ENCODE results near the gene TCEAL9. TPM values are rescaled to one million over a fixed set of nuclear protein-coding genes. Genes with fewer than 3 reads are reported as not detected.

The TCEAL9 gene
- total and polyA plus RNA-seq, 2 of the 8 experiments (the other 6 are each of a cell fraction or from before 2014, with no cell fraction given): 22.2 to 36.8 TPM

GRCh38 chrX:103398421-103398864, 42.1 kb downstream of the TCEAL9 start:
- no peaks in the 10 kb centered on the region for H3K79me2 ChIP-seq (ENCODE audit: control insufficient read depth in 1 of 2, insufficient read depth in 2 of 2, low read length in 2 of 2)
- H3K14ac ChIP-seq (ENCODE audit: insufficient read length): no peak overlapping the region
- H3K23ac ChIP-seq (ENCODE audit: insufficient read length): no peak overlapping the region
- DNase-seq (ENCODE audit: low read depth in 1 of 2, low spot score in 2 of 2) (no peak), FAIRE-seq (no peak)
- no peaks in the 10 kb centered on the region for H3K36me3 ChIP-seq (ENCODE audit: control insufficient read depth in 2 of 4, insufficient read depth in 4 of 4, low read length in 3 of 4)
- H3K23me2 ChIP-seq (ENCODE audit: low read depth, low read length): no peaks in the 10 kb centered on the region
- 83% methylated on average over 1 of the region's 1 CpG; no CpG with 5 or more reads in 1 of the 2 experiments for WGBS, 2 experiments (ENCODE audit: extremely low coverage in 1 of 2, insufficient coverage in 1 of 2, insufficient read length in 1 of 2, insufficient replicate concordance in 2 of 2, low coverage in 1 of 2, low lambda C conversion rate in 2 of 2, missing lambda C conversion rate in 1 of 2)
- no peak overlapping the region for H3K4ac ChIP-seq (replicated peaks; ENCODE audit: insufficient read length, low read depth, low read length)
- no peak overlapping the region for H2BK20ac ChIP-seq (ENCODE audit: low read length)
- H2BK15ac ChIP-seq (ENCODE audit: low read length): no peak overlapping the region
- H2BK12ac ChIP-seq (ENCODE audit: low read depth, low read length): no peak overlapping the region
- H3K9me3 ChIP-seq (ENCODE audit: insufficient read depth in 2 of 2, low read depth in 1 of 2, low read length in 1 of 2): no peaks in the 10 kb centered on the region
- no peak overlapping the region for H4K5ac ChIP-seq (ENCODE audit: insufficient read length, low read depth, low read length)
- H3K27ac ChIP-seq (ENCODE audit: low read depth, low read length): no peak overlapping the region
- no peak overlapping the region for H4K91ac ChIP-seq (replicated peaks; ENCODE audit: insufficient read length, low read length)
- no peak overlapping the region for H3K9ac ChIP-seq (replicated peaks in 1 of 4; ENCODE audit: extremely low read depth in 1 of 4, low read depth in 3 of 4, low read length in 3 of 4)
- ChIA-PET POLR2A (ENCODE audit: partially characterized antibody) (interaction anchor here (0.9 to 2.0 kb wide), 2 partner anchors 22 to 25 kb away, joined by 3 to 11 read pairs; partner anchors contain the start of gene BEX3), CTCF (ENCODE audit: partially characterized antibody) (interaction anchor here (1.2 kb wide), 1 partner anchor 65 kb away, joined by 4 read pairs; no protein-coding TSS in a partner anchor)
- no peak overlapping the region for H3K56ac ChIP-seq (replicated peaks; ENCODE audit: insufficient read length, low read depth, low read length)
- H2AK5ac ChIP-seq (ENCODE audit: low read depth, low read length): no peak overlapping the region
- peaks cover 0 to 15% (median 3%) of the 10 kb centered on the region in 4 experiments; a peak in 3 of 7 replicates for H3K27me3 ChIP-seq (replicated peaks in 1 of 4; ENCODE audit: control insufficient read depth in 3 of 4, extremely low read depth in 1 of 4, insufficient read depth in 3 of 4, low read length in 3 of 4)
- H2BK5ac ChIP-seq (ENCODE audit: low read depth, low read length): no peak overlapping the region
- no peaks in the 10 kb centered on the region for H3K79me1 ChIP-seq (ENCODE audit: low read depth, low read length)
- H4K8ac ChIP-seq (ENCODE audit: extremely low read depth, insufficient read depth, low read length): no peak overlapping the region
- H2AFZ ChIP-seq (ENCODE audit: low read length): no peak overlapping the region
- no peak overlapping the region for H3K18ac ChIP-seq (ENCODE audit: extremely low read depth, low read length)
- H4K20me1 ChIP-seq (replicated peaks in 1 of 2; ENCODE audit: control insufficient read depth in 1 of 2, insufficient read depth in 2 of 2, low read length in 2 of 2): no peaks in the 10 kb centered on the region
- no peak overlapping the region for H3K4me2 ChIP-seq (ENCODE audit: insufficient read depth in 1 of 2, low read depth in 2 of 2, low read length in 2 of 2)
- H3K4me1 ChIP-seq (replicated peaks in 1 of 4; ENCODE audit: control insufficient read depth in 3 of 4, insufficient read depth in 4 of 4, low read length in 3 of 4): no peaks in the 10 kb centered on the region
- no peak overlapping the region for H3K4me3 ChIP-seq (ENCODE audit: extremely low read depth in 1 of 4, insufficient read depth in 2 of 4, low read depth in 3 of 4, low read length in 4 of 4)
- H2BK120ac ChIP-seq (replicated peaks; ENCODE audit: low read depth, low read length): no peak overlapping the region
- TF ChIP-seq CHD2 (IDR thresholded peaks at IDR 0.05; ENCODE audit: low read length): no peak
- no peak for TF ChIP-seq EZH2 (IDR thresholded peaks at IDR 0.05; ENCODE audit: low read depth, low read length, severe bottlenecking)
- TF ChIP-seq E2F6 (IDR thresholded peaks at IDR 0.05): no peak
- no peak for TF ChIP-seq CHD1 (IDR thresholded peaks at IDR 0.05; ENCODE audit: low read depth, low read length)
- no peak for TF ChIP-seq JUN (IDR thresholded peaks at IDR 0.05; ENCODE audit: low read depth, low read length)
- no peak for TF ChIP-seq TEAD4 (IDR thresholded peaks at IDR 0.05; ENCODE audit: low read depth, low read length)
- TF ChIP-seq EP300 (IDR thresholded peaks at IDR 0.05; ENCODE audit: borderline replicate concordance in 1 of 2, low read depth in 2 of 2, low read length in 2 of 2): no peak
- no peak for TF ChIP-seq KDM4A (IDR thresholded peaks at IDR 0.05; ENCODE audit: low read depth, low read length, severe bottlenecking)
- no peak for TF ChIP-seq KDM1A (IDR thresholded peaks at IDR 0.05; ENCODE audit: borderline replicate concordance, low read length)
- no peak for TF ChIP-seq HDAC2 (IDR thresholded peaks at IDR 0.05; ENCODE audit: borderline replicate concordance in 1 of 2, low read depth in 2 of 2, low read length in 2 of 2)
- no peak for TF ChIP-seq CEBPB (IDR thresholded peaks at IDR 0.05; ENCODE audit: low read depth, low read length)
